Suprapubic skin (tissue), 3 donors: Measurements from ENCODE around the gene TRIM9.

ENCODE experiments used
- CTCF ChIP-seq, 2 donors: fragments of 200-600 bp in 1 of 2; fragments of 450-650 bp in 1 of 2; sonication (generic) in 1 of 2; IDR thresholded peaks; one replicate each; pipeline ENCODE4 v1.5.1; 2016 to 2019; ENCODE audit warnings: antibody characterized with exemption in 2 of 2, mild to moderate bottlenecking in 1 of 2, moderate library complexity in 1 of 2
- POLR2A ChIP-seq, 2 donors: fragments of 450-650 bp; IDR thresholded peaks; one replicate each; pipeline ENCODE4 v1.6.1; 2017; ENCODE audit warnings: antibody characterized with exemption in 2 of 2, mild to moderate bottlenecking in 2 of 2, moderate library complexity in 2 of 2

- TF ChIP-seq CTCF (IDR thresholded peaks at IDR 0.05) (no peak), POLR2A (IDR thresholded peaks at IDR 0.05) (no peak)
These were observed 143.9 kb downstream of the TRIM9 start for GRCh38 chr14:50951032-50951431.
